ENCODE results near the gene MED26. TPM values are rescaled to one million over a fixed set of nuclear protein-coding genes. Genes with fewer than 3 reads are reported as not detected.

MED26 gene
- total and polyA plus RNA-seq, 2 of the 8 experiments (the other 6 are each of a cell fraction or from before 2014, with no cell fraction given), result 5.3 to 10.7 TPM

DNA sequence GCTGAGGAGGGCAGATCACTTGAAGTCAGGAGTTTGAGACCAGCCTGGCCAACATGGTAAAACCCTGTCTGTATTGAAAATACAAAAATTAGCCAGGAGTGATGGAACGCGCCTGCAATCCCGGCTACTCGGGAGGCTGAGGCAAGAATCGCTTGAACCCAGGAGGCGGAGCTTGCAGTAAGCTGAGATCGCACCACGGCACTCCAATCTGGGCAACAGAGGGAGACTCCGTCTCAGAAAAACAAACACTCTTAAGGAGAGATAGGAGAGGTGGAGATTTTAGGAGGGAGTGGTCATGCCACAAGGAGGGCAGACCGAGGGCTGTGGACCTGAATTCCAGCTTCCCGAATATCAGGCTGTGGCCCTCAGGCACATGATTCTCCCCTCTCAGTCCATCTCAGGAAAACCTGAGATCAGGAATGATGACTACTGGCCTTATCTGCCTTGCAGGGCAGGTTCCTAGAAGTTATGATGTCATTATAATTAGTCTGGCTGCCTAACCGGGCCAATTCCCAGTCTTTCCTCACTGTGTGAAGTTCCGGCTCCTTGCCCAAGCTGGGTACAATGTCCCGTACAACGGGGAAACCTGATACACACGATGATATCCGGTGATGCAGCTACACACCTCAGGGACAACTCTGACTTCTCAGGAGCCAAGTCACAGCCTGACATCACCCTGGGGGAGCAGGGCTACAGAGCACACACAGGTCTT is 58.2 kb downstream of the MED26 start (continued):
- no peak for TF ChIP-seq KDM1A (IDR thresholded peaks at IDR 0.05; ENCODE audit: borderline replicate concordance, low read length)
- TF ChIP-seq TAF1 (IDR thresholded peaks at IDR 0.05; ENCODE audit: low read depth, low read length), result no peak
- no peak for TF ChIP-seq TEAD4 (IDR thresholded peaks at IDR 0.05; ENCODE audit: low read depth, low read length)

Measured in H1 (cell line).